HG02885 (cell line): ENCODE results near the gene COMTD1.

ENCODE experiments used
- ATAC-seq: cut with Tn5 transposase; IDR thresholded peaks from one replicate; pipeline ENCODE4 v1.9.1; 2021; ENCODE audit warnings: mild to moderate bottlenecking; ENCODE audit not compliant: unreplicated experiment, poor library complexity

COMTD1 gene

GRCh38 chr10:75235375-75236177 lies at the start of gene COMTD1:
Gene COMTD1, minus strand, starts transcription at chr10:75235957. Its CDS starts 29 bp downstream, at chr10:75235928.
- ATAC-seq = peak; percentile 76

GRCh38 chr10:75283671-75284470 lies 48.1 kb upstream of the COMTD1 start:
- ATAC-seq = no peak

- no peak for ATAC-seq
Measured at GRCh38 chr10:75283078-75283670, 47.4 kb upstream of the COMTD1 start.

- ATAC-seq = no peak
Measured at GRCh38 chr10:75281974-75282373, 46.2 kb upstream of the COMTD1 start.

- no peak for ATAC-seq
Measured at GRCh38 chr10:75280236-75280635, 44.5 kb upstream of the COMTD1 start.

- no peak for ATAC-seq
Measured at GRCh38 chr10:75276069-75276872, 40.5 kb upstream of the COMTD1 start.

- ATAC-seq = no peak
Measured at GRCh38 chr10:75272896-75273295, 37.1 kb upstream of the COMTD1 start.

GRCh38 chr10:75272094-75272493 lies 36.3 kb upstream of the COMTD1 start:
- ATAC-seq = no peak

GRCh38 chr10:75269605-75270004 lies 33.8 kb upstream of the COMTD1 start:
- ATAC-seq = no peak

GRCh38 chr10:75266945-75267344 lies 31.2 kb upstream of the COMTD1 start:
- no peak for ATAC-seq

- ATAC-seq = no peak
Measured at GRCh38 chr10:75265856-75266255, 30.1 kb upstream of the COMTD1 start.

- no peak for ATAC-seq
Measured at GRCh38 chr10:75263806-75264205, 28.0 kb upstream of the COMTD1 start.

GRCh38 chr10:75261813-75262705 lies 26.3 kb upstream of the COMTD1 start:
- no peak for ATAC-seq

GRCh38 chr10:75260990-75261389 lies 25.2 kb upstream of the COMTD1 start:
- no peak for ATAC-seq

GRCh38 chr10:75254739-75255138 lies 19.0 kb upstream of the COMTD1 start:
- no peak for ATAC-seq

- no peak for ATAC-seq
Measured at GRCh38 chr10:75253281-75254220, 17.8 kb upstream of the COMTD1 start.

GRCh38 chr10:75250934-75251333 lies 15.2 kb upstream of the COMTD1 start:
- no peak for ATAC-seq

GRCh38 chr10:75247797-75248196 lies 12.0 kb upstream of the COMTD1 start:
- no peak for ATAC-seq
